ENCODE results near the gene ZNF471.

ZNF471 gene

GRCh38 chr19:56507446-56508289, at the start of gene ZNF471:
TSS of gene ZNF471 (plus strand) at chr19:56507855. CDS start at chr19:56511572, 3,717 bp downstream.
- peak; percentile 70 to 74 for DNase-seq (ENCODE audit: low read depth in 2 of 2)

- DNase-seq (ENCODE audit: low read depth in 2 of 2) = no peak
Measured at GRCh38 chr19:56474308-56474707, 33.3 kb upstream of the ZNF471 start.

DNA sequence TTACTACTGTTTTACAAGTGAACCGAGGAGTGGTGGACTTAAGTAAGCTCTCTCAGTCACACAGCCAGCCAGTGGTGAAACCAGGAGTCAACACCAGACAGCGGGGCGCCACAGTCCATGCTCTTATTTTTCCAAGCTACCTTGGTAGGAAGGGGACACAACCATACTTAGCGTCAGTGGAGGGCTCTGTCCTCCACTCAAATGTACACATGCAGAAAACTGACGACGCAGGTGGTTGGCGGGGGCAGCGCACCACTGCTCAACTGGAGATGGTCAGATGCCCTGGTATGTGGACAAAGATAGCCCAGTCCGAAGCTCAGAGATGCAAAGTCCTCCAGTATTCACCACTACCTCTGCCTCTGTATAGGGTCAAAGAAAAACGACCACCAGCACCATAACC, 31.6 kb upstream of the ZNF471 start:
- DNase-seq (ENCODE audit: low read depth in 2 of 2) = no peak

DNA sequence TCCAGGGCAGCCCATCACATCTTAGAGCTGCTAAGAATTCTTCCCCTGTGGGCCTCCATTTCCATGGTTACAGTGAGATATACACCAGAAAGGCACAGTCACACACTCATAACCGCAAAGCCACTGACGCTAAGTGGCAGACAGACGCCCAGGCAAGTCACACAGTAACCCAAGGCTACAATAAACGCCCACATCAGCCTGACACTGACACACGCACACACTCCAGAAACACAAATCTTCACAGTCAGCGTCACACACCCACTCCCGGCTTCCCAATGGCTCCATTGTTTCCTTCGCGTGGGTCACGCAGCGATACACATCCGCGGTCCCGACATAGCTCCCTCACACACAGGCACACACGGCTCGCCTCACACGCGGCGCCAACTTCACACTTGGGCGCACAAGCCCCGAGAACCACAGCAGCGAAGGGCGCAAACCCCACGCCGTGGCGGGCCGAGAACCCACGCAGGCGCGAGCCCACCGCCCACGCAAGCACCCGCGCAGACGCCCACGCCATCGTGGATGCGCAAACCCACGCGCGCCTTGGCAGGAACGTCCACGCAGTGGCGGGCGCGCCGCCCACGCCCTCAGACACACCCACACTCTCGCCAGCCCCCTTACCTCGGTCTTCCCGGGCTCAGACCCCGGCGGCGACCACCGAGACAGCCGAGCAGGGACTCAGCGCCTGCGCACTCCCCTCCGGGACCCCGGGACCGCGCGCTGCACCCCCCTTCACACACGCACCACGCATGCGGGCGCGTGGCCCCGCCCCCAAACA, 30.8 kb upstream of the ZNF471 start, which contains the start of gene ZNF667:
ZNF667 (minus strand) TSS at position 695 of the 778 bp plus-strand sequence. CDS start 14,975 bp downstream, outside the sequence.
- peak; percentile 8 to 35 for DNase-seq (ENCODE audit: low read depth in 2 of 2)

- peak; percentile 22 to 50 for DNase-seq (ENCODE audit: low read depth in 2 of 2)
Measured at GRCh38 chr19:56477429-56478338, 30.0 kb upstream of the ZNF471 start.

DNA sequence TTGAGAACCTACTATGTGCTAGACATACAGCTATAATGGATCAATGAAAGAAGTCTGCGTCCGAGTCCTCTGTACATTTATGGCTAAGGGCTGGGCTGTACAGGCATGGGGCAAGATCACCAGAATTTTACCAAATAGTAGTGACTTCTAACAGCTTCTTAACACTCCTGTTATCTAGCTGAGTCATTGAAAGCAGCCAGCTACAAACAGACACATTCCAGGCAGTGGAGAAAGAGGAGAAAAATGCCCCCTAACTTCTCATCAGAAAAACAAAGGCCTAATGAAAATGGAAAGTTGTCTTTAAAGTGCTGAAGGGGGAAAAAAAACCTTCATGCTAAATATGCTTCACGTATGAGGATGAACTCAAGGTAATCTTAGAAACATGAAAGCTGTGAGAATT, 16.3 kb upstream of the ZNF471 start:
- DNase-seq (ENCODE audit: low read depth in 2 of 2) = no peak

GRCh38 chr19:56504581-56504980, 3.1 kb upstream of the ZNF471 start:
- no peak for DNase-seq (ENCODE audit: low read depth in 2 of 2)

DNA sequence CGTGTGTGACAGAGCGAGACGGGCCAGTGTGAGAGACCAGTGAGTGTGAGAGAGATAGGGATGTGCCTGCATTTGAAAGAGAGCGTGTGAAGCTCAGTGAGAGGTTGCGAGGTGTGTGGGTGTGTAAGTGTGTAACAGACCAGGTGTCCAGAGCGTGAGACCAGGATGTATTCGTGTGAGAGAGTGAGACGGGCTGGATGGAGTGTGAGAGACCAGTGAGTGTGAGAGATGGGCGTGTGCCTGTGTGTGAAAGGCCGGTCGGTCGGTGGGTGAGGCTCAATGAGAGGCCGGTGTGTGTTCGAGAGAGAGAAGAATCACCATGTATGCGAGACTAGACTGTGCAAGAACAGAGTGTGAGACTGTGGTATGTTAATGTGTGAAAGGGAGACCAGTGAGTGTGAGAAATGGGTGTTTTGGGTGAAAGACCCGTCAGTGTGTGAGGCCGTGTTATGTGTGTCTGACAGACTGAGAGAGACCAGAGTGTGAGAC, 679 bp downstream of the ZNF471 start:
- DNase-seq (ENCODE audit: low read depth in 2 of 2) = no peak

GRCh38 chr19:56525214-56525860, 17.7 kb downstream of the ZNF471 start:
- DNase-seq (ENCODE audit: low read depth in 2 of 2) = no peak

- DNase-seq (ENCODE audit: low read depth in 2 of 2) = no peak
Measured at GRCh38 chr19:56537442-56537841, 29.8 kb downstream of the ZNF471 start.

GRCh38 chr19:56538254-56538760, 30.7 kb downstream of the ZNF471 start:
- DNase-seq (ENCODE audit: low read depth in 2 of 2) = peak; percentile 80 to 82

GRCh38 chr19:56538761-56539263, 31.2 kb downstream of the ZNF471 start, which contains the start of gene ZFP28:
TSS of gene ZFP28 (plus strand) at chr19:56538948. CDS start at chr19:56539019, 71 bp downstream.
- no peak for DNase-seq (ENCODE audit: low read depth in 2 of 2)

GRCh38 chr19:56543776-56544175, 36.1 kb downstream of the ZNF471 start:
- DNase-seq (ENCODE audit: low read depth in 2 of 2) = no peak

GRCh38 chr19:56547535-56547934, 39.9 kb downstream of the ZNF471 start:
- no peak for DNase-seq (ENCODE audit: low read depth in 2 of 2)

- DNase-seq (ENCODE audit: low read depth in 2 of 2) = no peak
Measured at GRCh38 chr19:56554272-56554869, 46.7 kb downstream of the ZNF471 start.

DNA sequence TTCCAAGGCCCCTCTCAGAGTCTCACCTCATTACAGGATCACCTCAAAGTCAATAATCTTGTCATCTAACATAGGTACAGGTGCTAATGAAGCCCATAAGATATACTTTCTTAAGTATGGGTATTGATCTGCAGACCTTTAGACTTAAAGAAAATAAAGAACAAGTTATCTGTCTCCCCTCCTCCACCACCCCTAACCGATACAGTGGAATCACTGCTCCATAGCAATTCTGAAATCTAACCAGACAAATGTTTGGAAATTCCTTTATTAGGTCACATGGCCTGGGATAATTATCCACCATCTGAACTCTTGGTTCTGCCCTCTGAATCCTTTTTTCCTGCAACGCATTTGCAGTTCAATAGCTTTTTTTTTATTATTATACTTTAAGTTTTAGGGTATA, 55.1 kb downstream of the ZNF471 start:
- DNase-seq (ENCODE audit: low read depth in 2 of 2) = no peak

DNA sequence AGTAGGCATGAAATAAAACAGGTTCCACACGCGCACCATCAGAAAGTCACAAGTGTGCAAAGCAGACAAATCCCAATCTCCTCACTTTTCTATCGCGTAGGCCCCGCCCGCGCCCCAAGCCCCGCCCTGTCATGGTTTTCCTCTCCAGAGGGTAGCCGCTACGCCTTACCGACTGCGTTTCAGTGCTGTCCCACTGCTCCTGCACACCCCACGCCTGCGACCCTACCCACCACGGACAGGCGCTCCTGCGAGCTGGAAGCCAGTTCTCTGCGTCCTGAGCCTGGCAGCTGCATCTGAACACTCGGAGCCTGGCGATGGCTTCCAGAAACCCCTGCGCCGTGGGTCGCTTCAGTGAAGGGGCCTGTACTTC, 59.2 kb downstream of the ZNF471 start:
- DNase-seq (ENCODE audit: low read depth in 2 of 2) = peak in 1 of 2 donors; percentile 1

GRCh38 chr19:56567274-56568120, 59.8 kb downstream of the ZNF471 start, which contains the start of gene ZNF470:
TSS of gene ZNF470 (plus strand) at chr19:56567468. CDS start at chr19:56570312, 2,844 bp downstream.
- DNase-seq (ENCODE audit: low read depth in 2 of 2) = peak; percentile 81 to 84

GRCh38 chr19:56572589-56572988, 64.9 kb downstream of the ZNF471 start:
- DNase-seq (ENCODE audit: low read depth in 2 of 2) = no peak
